Measurements from ENCODE around the gene BMPER.

GRCh38 chr7:33904681-33905388 lies 504 bp upstream of the BMPER start:
- TF ChIP-seq CTCF (IDR thresholded peaks at IDR 0.05) (no peak), POLR2A (IDR thresholded peaks at IDR 0.05) (no peak)

Measured in testis (tissue), 2 donors.